H1 (cell line): ENCODE results near the gene SPDYE4. TPM values are rescaled to one million over a fixed set of nuclear protein-coding genes. Genes with fewer than 3 reads are reported as not detected.
A peak's percentile ranks its signal among the peaks of the same experiment; 100 is the strongest.

Experiments
- CTCF ChIA-PET: fragments of 300-600 bp; sonication (Branson Sonifier 250); formaldehyde crosslinking; loops from one replicate; lab custom pipeline; 2021; ENCODE audit not compliant: partially characterized antibody; lab: Charles Lee
- POLR2A ChIA-PET: fragments of 300-600 bp; sonication (Branson Sonifier 250); formaldehyde crosslinking; loops from one replicate; lab custom pipeline; 2021; ENCODE audit warnings: inconsistent platforms; ENCODE audit not compliant: partially characterized antibody; lab: Charles Lee
- DNase-seq, 2 experiments: peaks; one replicate each; pipeline versions ENCODE4 v3.0.0 to v3.0.0-alpha.2; 2010 to 2022; ENCODE audit warnings: low spot score in 2 of 2, low read depth in 1 of 2, mixed read lengths in 1 of 2
- FAIRE-seq: peaks from 2 replicates; lab custom pipeline; 2011; peaks lifted over from hg19 to GRCh38; lab: Jason Lieb, UNC
- H2AFZ ChIP-seq: 2 replicates; pipeline ENCODE4 v1.8.1; 2012; ENCODE audit warnings: low read length, inconsistent platforms
- H2AK5ac ChIP-seq: 2 replicates; pipeline ENCODE4 v1.6.1; 2013; ENCODE audit warnings: low read depth, low read length
- H2BK120ac ChIP-seq: replicated peaks from 2 replicates; pipeline ENCODE3; 2013; ENCODE audit warnings: low read depth, low read length, inconsistent platforms
- H2BK12ac ChIP-seq: 2 replicates; pipeline ENCODE4 v1.6.1; 2013; ENCODE audit warnings: low read depth, low read length
- H2BK15ac ChIP-seq: 2 replicates; pipeline ENCODE4 v1.6.1; 2013; ENCODE audit warnings: low read length
- H2BK20ac ChIP-seq: 2 replicates; pipeline ENCODE4 v1.6.1; 2013; ENCODE audit warnings: low read length
- H2BK5ac ChIP-seq: 2 replicates; pipeline ENCODE4 v1.6.1; 2013; ENCODE audit warnings: low read depth, low read length
- H3K14ac ChIP-seq: 2 replicates; pipeline ENCODE4 v1.6.1; 2013; ENCODE audit warnings: inconsistent platforms; ENCODE audit not compliant: insufficient read length
- H3K18ac ChIP-seq: 2 replicates; pipeline ENCODE4 v1.6.1; 2013; ENCODE audit warnings: low read length; ENCODE audit errors: extremely low read depth
- H3K23ac ChIP-seq: 2 replicates; pipeline ENCODE4 v1.6.1; 2013; ENCODE audit warnings: inconsistent platforms; ENCODE audit not compliant: insufficient read length
- H3K23me2 ChIP-seq: 2 replicates; pipeline ENCODE4 v1.6.1; 2013; ENCODE audit warnings: low read depth, low read length
- H3K27ac ChIP-seq: 2 replicates; pipeline ENCODE4 v1.6.1; 2011; ENCODE audit warnings: low read depth, low read length, inconsistent platforms
- H3K27me3 ChIP-seq, 4 experiments: replicated peaks in 1 of 4; 1 replicate in 1 of 4; 2 replicates in 3 of 4; pipeline versions ENCODE4 v1.6.1 to v1.8.1; 2011 to 2013; ENCODE audit warnings: low read length in 3 of 4, mild to moderate bottlenecking in 3 of 4, inconsistent platforms in 2 of 4, mixed read lengths in 2 of 4, moderate library complexity in 1 of 4; ENCODE audit not compliant: control insufficient read depth in 3 of 4, insufficient read depth in 3 of 4; ENCODE audit errors: extremely low read depth in 1 of 4
- H3K36me3 ChIP-seq, 4 experiments: 2 replicates each; pipeline versions ENCODE4 v1.6.1 to v1.8.1; 2011 to 2013; ENCODE audit warnings: mild to moderate bottlenecking in 4 of 4, low read length in 3 of 4, moderate library complexity in 2 of 4, control low read depth in 1 of 4, inconsistent platforms in 1 of 4; ENCODE audit not compliant: insufficient read depth in 4 of 4, control insufficient read depth in 2 of 4
- H3K4ac ChIP-seq: replicated peaks from 2 replicates; pipeline ENCODE3; 2013; ENCODE audit warnings: low read length, low read depth, mixed read lengths, inconsistent platforms; ENCODE audit not compliant: insufficient read length
- H3K4me1 ChIP-seq, 4 experiments: replicated peaks in 1 of 4; 1 replicate in 1 of 4; 2 replicates in 3 of 4; pipeline versions ENCODE4 v1.6.1 to v1.8.1; 2011 to 2013; ENCODE audit warnings: low read length in 3 of 4, inconsistent platforms in 2 of 4, mixed read lengths in 1 of 4; ENCODE audit not compliant: insufficient read depth in 4 of 4, control insufficient read depth in 3 of 4
- H3K4me2 ChIP-seq, 2 experiments: 2 replicates each; pipeline versions ENCODE4 v1.6.1 to v1.8.1; 2011 to 2013; ENCODE audit warnings: low read depth in 2 of 2, low read length in 2 of 2, control low read depth in 1 of 2, inconsistent platforms in 1 of 2, mild to moderate bottlenecking in 1 of 2; ENCODE audit not compliant: insufficient read depth in 1 of 2
- H3K4me3 ChIP-seq, 4 experiments: fragments of 200-600, 300-600 bp in 1 of 4; sonication (generic), shearing (Covaris generic), sonication (Bioruptor Twin) in 1 of 4; 2 replicates each; pipeline versions ENCODE4 v1.5.1 to v1.8.1; 2011 to 2016; ENCODE audit warnings: low read length in 4 of 4, low read depth in 3 of 4, control low read depth in 2 of 4, inconsistent platforms in 2 of 4, mild to moderate bottlenecking in 2 of 4, mixed read lengths in 1 of 4, moderate library complexity in 1 of 4; ENCODE audit not compliant: insufficient read depth in 2 of 4; ENCODE audit errors: extremely low read depth in 1 of 4
- H3K56ac ChIP-seq: replicated peaks from 2 replicates; pipeline ENCODE3; 2013; ENCODE audit warnings: low read depth, mild to moderate bottlenecking, mixed read lengths, low read length, inconsistent platforms; ENCODE audit not compliant: insufficient read length
- H3K79me1 ChIP-seq: 2 replicates; pipeline ENCODE4 v1.6.1; 2013; ENCODE audit warnings: low read depth, low read length, control low read depth
- H3K79me2 ChIP-seq, 2 experiments: 2 replicates each; pipeline versions ENCODE4 v1.6.1 to v1.8.1; 2012 to 2013; ENCODE audit warnings: low read length in 2 of 2, mild to moderate bottlenecking in 2 of 2, inconsistent platforms in 1 of 2; ENCODE audit not compliant: insufficient read depth in 2 of 2, control insufficient read depth in 1 of 2
- H3K9ac ChIP-seq, 4 experiments: replicated peaks in 1 of 4; 1 replicate in 1 of 4; 2 replicates in 3 of 4; pipeline versions ENCODE4 v1.6.1 to v1.8.1; 2011 to 2013; ENCODE audit warnings: low read depth in 3 of 4, low read length in 3 of 4, control low read depth in 2 of 4, mild to moderate bottlenecking in 2 of 4, moderate library complexity in 2 of 4, inconsistent platforms in 1 of 4; ENCODE audit errors: extremely low read depth in 1 of 4
- H3K9me3 ChIP-seq, 2 experiments: 2 replicates each; pipeline versions ENCODE4 v1.6.1 to v1.8.1; 2012 to 2013; ENCODE audit warnings: mild to moderate bottlenecking in 2 of 2, moderate library complexity in 2 of 2, control low read depth in 1 of 2, inconsistent platforms in 1 of 2, low read depth in 1 of 2, low read length in 1 of 2, mixed read lengths in 1 of 2; ENCODE audit not compliant: insufficient read depth in 2 of 2
- H4K20me1 ChIP-seq, 2 experiments: replicated peaks in 1 of 2; 2 replicates each; pipeline versions ENCODE3 to v1.8.1; 2011 to 2013; ENCODE audit warnings: inconsistent platforms in 2 of 2, low read length in 2 of 2, mild to moderate bottlenecking in 1 of 2; ENCODE audit not compliant: insufficient read depth in 2 of 2, control insufficient read depth in 1 of 2
- H4K5ac ChIP-seq: 2 replicates; pipeline ENCODE4 v1.6.1; 2013; ENCODE audit warnings: low read length, low read depth, mixed read lengths, inconsistent platforms; ENCODE audit not compliant: insufficient read length
- H4K8ac ChIP-seq: 2 replicates; pipeline ENCODE4 v1.8.0; 2013; ENCODE audit warnings: mild to moderate bottlenecking, moderate library complexity, low read length, inconsistent platforms; ENCODE audit not compliant: insufficient read depth; ENCODE audit errors: extremely low read depth
- H4K91ac ChIP-seq: replicated peaks from 2 replicates; pipeline ENCODE3; 2013; ENCODE audit warnings: low read length, mixed read lengths, inconsistent platforms; ENCODE audit not compliant: insufficient read length
- SP4 ChIP-seq: IDR thresholded peaks from 2 replicates; pipeline ENCODE4 v1.6.1; 2012; ENCODE audit warnings: low read length, inconsistent platforms
- ZNF274 ChIP-seq: IDR thresholded peaks from 2 replicates; pipeline ENCODE4 v1.7.0; 2012; ENCODE audit warnings: low read length, borderline replicate concordance; ENCODE audit errors: extremely low read depth
- WGBS, 2 experiments: shearing (Covaris generic) in 1 of 2; methylation state at CpG; one replicate each; pipeline versions ENCODE4 v1.1.6 to v1.1.7; 2013 to 2015; ENCODE audit warnings: low lambda C conversion rate in 2 of 2, mixed read lengths in 2 of 2, inconsistent platforms in 1 of 2, low coverage in 1 of 2, missing lambda C conversion rate in 1 of 2; ENCODE audit not compliant: insufficient replicate concordance in 2 of 2, insufficient coverage in 1 of 2, insufficient read length in 1 of 2; ENCODE audit errors: extremely low coverage in 1 of 2, missing lambda C conversion rate in 1 of 2; 5-methylcytosine and 5-hydroxymethylcytosine counted together
- polyA plus RNA-seq, 7 experiments: library from polyadenylated mRNA; depleted of rRNA in 3 of 7; stranded (reverse) in 5 of 7; unstranded in 2 of 7; fragments of >200 nt in 5 of 7; fragments of 200-250 nt in 2 of 7; gene quantifications; 1 replicate in 5 of 7; 2 replicates in 1 of 7; 4 replicates in 1 of 7; pipeline versions ENCODE4 v1.2.1 to v1.2.3, GENCODE V29; 2011 to 2013; ENCODE audit warnings: missing spikeins in 2 of 7, mixed read lengths in 2 of 7
- total RNA-seq: library from RNA; stranded (reverse); fragmentation: NEBNext Ultra II Directional; extraction: Animal tissue kit (Norgen Biotek cat#: 25700); gene quantifications from 2 replicates; pipeline ENCODE4 v1.2.1, GENCODE V29; 2021

The SPDYE4 gene
- total and polyA plus RNA-seq, 2 of the 8 experiments (the other 6 are each of a cell fraction or from before 2014, with no cell fraction given) = not detected

DNA sequence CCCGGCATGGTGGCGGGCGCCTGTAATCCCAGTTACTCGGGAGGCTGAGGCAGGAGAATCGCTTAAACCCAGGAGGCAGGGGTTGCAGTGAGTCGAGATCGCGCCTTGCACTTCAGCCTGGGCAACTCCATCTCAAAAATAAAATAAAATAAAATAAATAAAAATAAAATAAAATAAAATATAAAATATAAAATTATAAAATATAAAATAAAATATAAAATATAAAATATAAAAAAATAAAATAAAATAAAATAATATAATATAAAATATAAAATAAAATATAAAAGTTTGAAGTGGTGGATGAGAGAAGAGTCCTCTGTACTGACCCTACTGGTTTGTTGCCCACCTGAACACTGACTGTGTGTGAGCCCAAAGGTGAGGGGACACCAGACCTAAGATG lies 28.9 kb downstream of the SPDYE4 start:
- peak overlapping the region; percentile 32 for H3K4ac ChIP-seq
- H3K23ac ChIP-seq = no peak overlapping the region
- H3K14ac ChIP-seq = no peak overlapping the region
- no peak overlapping the region for H3K18ac ChIP-seq
- H3K23me2 ChIP-seq = no peaks in the 10 kb centered on the region
- H3K4me2 ChIP-seq = no peak overlapping the region
- no peaks in the 10 kb centered on the region for H3K27me3 ChIP-seq
- CTCF ChIA-PET = interaction anchor here (1.2 kb wide), 1 partner anchor 86 kb away, joined by 3 read pairs; no protein-coding TSS in a partner anchor
- FAIRE-seq (no peak), DNase-seq (no peak)
- TF ChIP-seq SP4 = no peak
- no peak for TF ChIP-seq ZNF274
- H2BK20ac ChIP-seq = no peak overlapping the region
- H2BK5ac ChIP-seq = no peak overlapping the region
- 83% methylated on average over 8 of the region's 8 CpGs; no CpG with 5 or more reads in 1 of the 2 experiments for WGBS, 2 experiments
- no peak overlapping the region for H3K4me3 ChIP-seq
- H3K9me3 ChIP-seq = no peaks in the 10 kb centered on the region
- no peak overlapping the region for H4K5ac ChIP-seq
- no peaks in the 10 kb centered on the region for H4K20me1 ChIP-seq
- POLR2A ChIA-PET = no interaction called here
- H2BK15ac ChIP-seq = no peak overlapping the region
- no peak overlapping the region for H2BK120ac ChIP-seq
- H3K9ac ChIP-seq = no peak overlapping the region
- no peaks in the 10 kb centered on the region for H3K79me1 ChIP-seq
- H3K4me1 ChIP-seq = no peaks in the 10 kb centered on the region
- no peak overlapping the region for H4K91ac ChIP-seq
- no peak overlapping the region for H2AFZ ChIP-seq
- no peaks in the 10 kb centered on the region for H3K79me2 ChIP-seq
- H2BK12ac ChIP-seq = no peak overlapping the region
- no peak overlapping the region for H2AK5ac ChIP-seq
- no peak overlapping the region for H3K27ac ChIP-seq
- no peak overlapping the region for H4K8ac ChIP-seq
- H3K56ac ChIP-seq = no peak overlapping the region
- no peaks in the 10 kb centered on the region for H3K36me3 ChIP-seq
